HG03432 (cell line): Measurements from ENCODE around the gene PNLIPRP3.

ENCODE experiments used
- ATAC-seq: cut with Tn5 transposase; IDR thresholded peaks from one replicate; pipeline ENCODE4 v1.9.1; 2021; ENCODE audit warnings: mild to moderate bottlenecking, moderate library complexity; ENCODE audit not compliant: unreplicated experiment

PNLIPRP3 gene

GRCh38 chr10:116450861-116451260 lies 23.2 kb downstream of the PNLIPRP3 start:
- no peak for ATAC-seq

GRCh38 chr10:116451711-116452337 lies 24.2 kb downstream of the PNLIPRP3 start:
- ATAC-seq = no peak

- no peak for ATAC-seq
Measured at GRCh38 chr10:116452338-116452720, 24.7 kb downstream of the PNLIPRP3 start.

DNA sequence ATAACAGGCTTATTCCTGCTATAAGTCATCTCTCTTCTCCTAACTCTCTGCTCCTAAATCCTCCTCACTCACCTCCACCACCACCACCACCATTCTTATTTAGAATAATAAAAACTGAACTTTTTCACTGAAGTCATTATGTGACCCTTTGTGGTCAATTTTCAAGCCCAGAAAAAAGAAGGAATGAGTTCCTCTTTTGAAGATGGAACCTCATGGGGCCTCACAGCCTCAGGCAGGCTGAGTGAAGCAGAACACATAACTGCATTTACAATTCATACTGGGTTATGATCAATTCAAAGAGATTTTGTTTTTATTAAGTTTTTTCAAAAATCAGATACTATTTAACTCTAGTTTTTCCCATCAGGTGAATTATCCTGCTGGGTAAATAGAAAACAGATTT lies 29.8 kb downstream of the PNLIPRP3 start:
- no peak for ATAC-seq

- no peak for ATAC-seq
Measured at GRCh38 chr10:116460219-116460618, 32.6 kb downstream of the PNLIPRP3 start.

- ATAC-seq = no peak
Measured at GRCh38 chr10:116461680-116462079, 34.0 kb downstream of the PNLIPRP3 start.

DNA sequence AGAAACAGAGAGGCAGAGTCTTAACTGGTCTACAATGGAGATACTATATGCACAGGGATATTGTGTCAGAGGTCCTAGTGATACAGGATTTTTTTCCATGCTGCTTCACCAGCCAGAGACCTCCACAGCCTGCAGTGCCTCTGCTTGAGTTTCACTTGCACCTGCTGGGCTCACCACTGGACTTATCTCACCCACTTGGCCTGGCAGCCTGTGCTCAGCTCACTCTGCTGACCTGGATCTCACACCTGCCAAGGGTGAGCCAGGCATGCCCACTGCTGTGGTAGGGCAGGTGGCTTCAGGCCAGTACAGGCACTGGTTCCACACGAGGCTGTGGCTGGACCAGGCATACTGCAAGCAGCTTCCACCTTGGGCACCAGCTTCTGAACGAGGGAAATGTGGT lies 36.6 kb downstream of the PNLIPRP3 start:
- no peak for ATAC-seq

- ATAC-seq = no peak
Measured at GRCh38 chr10:116465546-116465945, 37.9 kb downstream of the PNLIPRP3 start.

DNA sequence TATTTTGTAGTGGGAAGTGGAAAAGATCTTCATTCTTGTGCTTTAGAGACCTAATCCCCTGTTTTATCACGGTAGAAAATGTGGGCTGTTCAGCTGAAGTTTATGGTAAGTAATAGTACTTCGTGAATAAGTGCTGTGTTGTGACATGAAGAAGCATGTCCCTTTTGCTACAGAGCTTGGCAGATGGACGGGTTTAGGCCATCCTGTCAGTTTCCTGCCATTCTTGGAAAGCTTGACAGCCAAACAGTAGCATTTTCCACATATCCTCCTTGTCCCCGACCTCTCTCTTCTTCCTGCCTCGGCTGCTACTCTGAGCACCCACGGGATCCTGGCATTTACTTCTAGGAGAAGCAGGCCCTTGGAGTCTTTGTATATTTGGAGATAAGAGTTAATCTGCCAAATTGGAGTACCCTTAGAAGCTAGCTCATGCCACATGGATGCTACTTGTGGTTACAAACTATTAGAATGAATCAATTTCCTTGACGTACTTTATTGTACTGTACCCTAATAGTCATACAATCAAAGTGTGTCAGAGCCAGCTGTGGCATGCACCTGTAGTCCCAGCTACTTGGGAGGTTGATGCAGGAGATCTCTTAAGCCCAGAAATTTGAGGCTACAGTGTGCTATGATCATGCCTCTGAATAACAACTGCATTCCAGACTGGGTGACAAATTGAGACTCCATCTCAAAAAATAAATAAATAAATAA lies 39.2 kb downstream of the PNLIPRP3 start:
- ATAC-seq = no peak

DNA sequence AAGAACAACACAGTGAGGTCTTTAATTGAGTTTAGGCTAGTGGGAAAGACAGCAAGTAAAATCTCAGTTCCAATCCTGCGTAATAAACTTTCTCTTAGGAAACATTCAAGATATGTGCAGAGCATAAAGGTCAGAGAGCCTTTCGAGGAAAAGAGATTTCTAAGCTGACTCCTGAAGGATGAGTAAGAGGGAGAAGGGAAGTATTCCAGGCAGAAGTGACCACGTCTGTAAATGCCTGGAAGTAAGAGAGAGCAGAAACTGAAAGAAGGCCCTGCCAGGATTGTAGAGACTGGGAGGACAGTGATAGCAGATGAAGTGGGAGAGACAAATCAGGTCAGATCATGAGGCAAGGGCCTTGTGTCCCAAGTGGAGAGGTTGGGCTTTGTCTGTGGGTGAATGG lies 41.8 kb downstream of the PNLIPRP3 start:
- no peak for ATAC-seq

GRCh38 chr10:116470071-116470470 lies 42.4 kb downstream of the PNLIPRP3 start:
- ATAC-seq = no peak

DNA sequence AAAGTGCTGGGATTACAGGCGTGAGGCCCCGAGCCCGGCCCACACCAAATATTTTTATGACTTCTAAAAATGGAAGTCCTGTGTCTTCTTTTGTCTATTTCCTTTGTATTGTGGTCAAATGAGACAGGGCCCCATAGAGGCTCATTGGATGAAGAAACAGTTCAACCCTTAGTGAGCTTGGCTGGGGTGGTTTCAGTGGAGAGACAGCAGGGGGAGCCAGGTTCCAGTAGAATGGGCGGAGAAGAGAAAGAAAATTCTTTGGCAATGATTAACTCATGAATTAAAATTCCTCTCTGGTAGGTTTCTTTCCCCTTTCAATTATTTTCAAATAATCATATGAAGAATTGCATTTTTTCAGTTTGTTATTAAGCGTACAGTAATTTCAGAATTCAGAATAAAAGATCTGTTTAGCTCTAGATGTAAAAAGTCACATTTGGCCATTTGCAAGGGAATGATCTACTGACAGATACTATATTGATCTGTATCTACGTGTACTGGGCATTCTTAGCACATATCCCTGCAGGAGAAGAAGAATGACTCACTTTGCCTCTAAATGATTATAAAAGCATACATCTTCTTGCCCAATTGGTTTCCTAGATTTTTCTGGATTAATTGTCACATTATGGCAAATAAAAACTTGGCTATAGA lies 43.2 kb downstream of the PNLIPRP3 start:
- ATAC-seq = no peak

- no peak for ATAC-seq
Measured at GRCh38 chr10:116472891-116473290, 45.2 kb downstream of the PNLIPRP3 start.

GRCh38 chr10:116475866-116476265 lies 48.2 kb downstream of the PNLIPRP3 start:
- no peak for ATAC-seq

DNA sequence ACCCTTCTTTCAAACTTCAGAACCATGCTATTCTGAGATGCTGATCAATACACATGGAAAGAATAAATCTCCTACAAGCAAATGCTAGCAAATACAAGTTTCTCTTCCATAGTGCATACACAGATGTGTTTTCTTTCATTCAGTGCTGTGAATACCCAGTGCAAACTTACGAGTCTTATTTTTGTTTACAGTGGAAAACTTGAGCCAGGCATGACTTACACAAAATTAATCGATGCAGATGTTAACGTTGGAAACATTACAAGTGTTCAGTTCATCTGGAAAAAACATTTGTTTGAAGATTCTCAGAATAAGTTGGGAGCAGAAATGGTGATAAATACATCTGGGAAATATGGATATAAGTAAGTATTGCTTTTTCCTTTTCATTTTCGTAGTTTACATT lies 48.8 kb downstream of the PNLIPRP3 start:
- ATAC-seq = no peak

- ATAC-seq = no peak
Measured at GRCh38 chr10:116477986-116478664, 50.5 kb downstream of the PNLIPRP3 start.

DNA sequence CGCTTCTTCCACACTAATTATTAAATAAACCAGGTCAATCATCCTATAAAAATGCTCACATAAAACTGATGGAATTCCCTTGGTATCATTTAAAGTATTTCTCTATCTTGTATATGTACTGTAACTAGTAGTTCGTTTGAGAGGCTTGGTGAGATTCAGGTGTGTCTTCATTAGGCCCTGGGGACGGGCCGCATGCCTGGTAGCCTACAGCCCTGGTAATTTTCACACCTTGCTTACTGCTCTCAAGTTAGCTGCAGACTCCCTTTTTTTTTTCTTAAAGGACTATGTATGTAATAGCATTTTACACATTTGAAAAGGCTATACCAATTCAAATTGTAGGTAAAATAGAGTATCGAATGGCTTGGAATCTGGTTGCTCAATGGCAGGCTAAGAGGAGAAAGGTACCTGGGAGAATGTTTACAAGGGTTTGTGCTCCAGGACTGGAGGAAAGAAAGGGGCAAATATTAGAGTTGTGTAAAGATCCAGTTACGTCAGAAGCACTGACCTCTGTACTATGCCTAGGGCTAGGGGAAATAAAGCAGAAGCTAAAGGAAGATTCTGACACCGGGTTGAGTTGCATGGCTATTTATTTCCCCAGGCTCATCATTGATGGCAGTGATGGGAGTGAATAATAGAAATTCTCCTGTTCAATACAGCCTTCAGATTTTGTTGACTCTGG lies 59.3 kb downstream of the PNLIPRP3 start:
- ATAC-seq = no peak

DNA sequence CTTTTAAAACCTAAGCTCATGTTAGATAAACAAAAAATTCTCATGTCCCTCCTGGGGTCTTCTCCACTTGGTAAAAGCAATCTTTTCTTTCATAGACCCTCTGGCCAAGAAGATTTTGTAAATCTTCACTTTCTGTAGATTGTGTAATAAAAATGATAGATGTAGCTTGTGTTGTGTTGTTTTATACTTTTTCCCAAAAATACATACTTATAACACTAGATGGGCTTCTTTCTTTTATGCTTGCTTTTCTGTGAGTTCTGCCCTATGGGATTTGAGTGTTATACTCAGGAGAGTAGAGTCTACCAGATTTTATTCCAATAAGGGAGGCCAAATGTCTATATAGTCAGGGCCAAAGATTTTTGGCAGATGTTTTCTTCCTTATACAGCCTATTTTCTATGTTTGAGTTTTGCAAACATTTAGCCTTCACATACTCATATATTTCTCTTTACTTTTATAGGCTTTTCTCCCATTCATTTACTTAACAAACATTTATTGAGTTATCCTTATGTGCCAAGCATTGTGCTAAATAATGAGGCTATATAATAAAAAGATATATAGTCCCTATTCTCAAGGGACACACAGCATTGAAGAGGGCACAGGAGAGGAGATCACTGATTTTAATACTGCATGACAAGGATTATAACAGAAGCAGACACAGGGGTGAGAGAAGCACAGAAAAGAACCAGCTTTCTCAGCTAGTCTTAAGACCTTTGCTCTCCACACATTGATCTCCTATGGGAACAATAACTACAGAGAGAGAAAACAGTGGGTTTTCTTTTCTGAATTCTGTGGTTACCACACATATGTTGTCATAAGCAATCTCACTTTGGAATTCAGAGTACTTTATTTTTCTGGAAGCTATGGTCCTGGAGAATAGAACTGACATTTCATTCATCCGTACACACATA lies 60.1 kb downstream of the PNLIPRP3 start:
- no peak for ATAC-seq

DNA sequence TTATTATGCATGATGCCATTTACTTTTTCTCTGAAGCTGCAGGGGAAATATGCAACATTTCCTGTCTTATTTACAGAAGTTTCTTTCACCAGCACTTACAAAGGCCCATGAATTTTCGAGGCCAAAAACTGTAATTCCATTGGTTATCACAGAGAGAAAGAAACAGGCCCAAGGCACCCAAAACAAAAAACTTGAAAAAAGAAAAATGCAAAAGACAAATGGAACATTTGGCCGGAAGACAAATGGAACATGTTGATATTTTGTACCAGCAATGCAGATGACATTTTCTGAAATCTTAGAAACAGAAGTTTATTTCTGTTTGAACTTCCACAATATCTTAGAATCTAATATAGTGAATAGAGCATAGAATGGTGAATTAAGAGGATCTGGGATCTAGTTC lies 61.8 kb downstream of the PNLIPRP3 start:
- no peak for ATAC-seq

DNA sequence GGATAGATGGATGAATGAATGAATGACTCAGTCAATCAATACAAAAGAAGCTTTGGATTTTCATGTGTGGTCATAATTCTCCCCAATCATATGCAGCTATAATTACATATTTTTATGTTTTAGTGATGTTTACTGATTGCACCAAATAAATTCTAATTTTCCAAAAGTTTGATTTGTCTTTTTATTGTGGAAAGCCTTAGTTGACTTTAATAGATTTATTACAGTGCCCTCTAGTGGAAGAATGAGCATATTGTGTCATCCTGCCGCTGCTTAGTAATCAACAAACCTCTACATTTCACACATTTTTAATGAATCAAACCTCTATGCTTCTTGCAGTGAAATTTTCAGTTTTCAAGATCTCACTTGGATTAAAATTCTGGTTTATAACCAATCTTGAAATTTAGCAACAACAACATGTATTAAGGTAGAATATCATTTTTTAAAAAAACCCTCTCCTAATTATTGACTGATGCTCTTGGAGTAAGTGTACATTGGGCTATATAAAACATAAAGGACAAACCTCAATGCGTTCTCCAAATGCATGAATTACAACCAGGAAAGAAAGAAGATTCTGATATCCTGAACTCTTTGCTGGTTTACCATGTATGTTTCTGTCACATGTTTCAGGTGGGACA lies 62.5 kb downstream of the PNLIPRP3 start:
- peak; percentile 72 for ATAC-seq
